HG03521 (cell line): ENCODE measurements around the gene NXPH1.

ENCODE experiments used
- ATAC-seq: cut with Tn5 transposase; IDR thresholded peaks from one replicate; pipeline ENCODE4 v1.9.1; 2021; ENCODE audit warnings: mild to moderate bottlenecking, moderate library complexity; ENCODE audit not compliant: unreplicated experiment

The NXPH1 gene

GRCh38 chr7:8800986-8801385 is 367.6 kb downstream of the NXPH1 start:
- no peak for ATAC-seq
